Hepatocyte (in vitro differentiated cells): ENCODE data around the gene UBE2S. TPM values are rescaled to one million over a fixed set of nuclear protein-coding genes. Genes with fewer than 3 reads are reported as not detected.

ENCODE experiments used
- DNase-seq: peaks from one replicate; pipeline ENCODE4 v3.0.0-alpha.2; 2016; ENCODE audit warnings: low spot score
- H2AFZ ChIP-seq: fragments of 200-600 bp; sonication (generic); 2 replicates; pipeline ENCODE4 v1.6.0; 2016; ENCODE audit warnings: antibody characterized with exemption, mild to moderate bottlenecking
- H3K27ac ChIP-seq: fragments of 200-600 bp; sonication (generic); 2 replicates; pipeline ENCODE4 v1.5.1; 2016; ENCODE audit warnings: mild to moderate bottlenecking
- H3K27me3 ChIP-seq: fragments of 200-600 bp; sonication (generic); 2 replicates; pipeline ENCODE4 v1.6.1; 2016
- H3K36me3 ChIP-seq: fragments of 200-600 bp; sonication (generic); replicated peaks from 2 replicates; pipeline ENCODE4 v1.5.1; 2016; ENCODE audit warnings: low read depth; ENCODE audit not compliant: insufficient read depth
- H3K4me1 ChIP-seq: fragments of 200-600 bp; sonication (generic); 2 replicates; pipeline ENCODE4 v1.5.1; 2016; ENCODE audit warnings: mild to moderate bottlenecking, moderate library complexity; ENCODE audit not compliant: insufficient read depth
- H3K4me2 ChIP-seq: fragments of 200-600 bp; sonication (generic); 2 replicates; pipeline ENCODE4 v1.6.0; 2016
- H3K4me3 ChIP-seq: fragments of 200-600 bp; sonication (generic); 2 replicates; pipeline ENCODE4 v1.5.1; 2016; ENCODE audit warnings: mild to moderate bottlenecking
- H3K79me2 ChIP-seq: fragments of 200-600 bp; sonication (generic); 2 replicates; pipeline ENCODE4 v1.6.0; 2017; ENCODE audit warnings: mild to moderate bottlenecking
- H3K9me2 ChIP-seq: fragments of 200-600 bp; sonication (generic); replicated peaks from 2 replicates; pipeline ENCODE4 v1.6.0; 2017; ENCODE audit warnings: mild to moderate bottlenecking; ENCODE audit not compliant: insufficient read depth
- H3K9me3 ChIP-seq: fragments of 200-600 bp; sonication (generic); 2 replicates; pipeline ENCODE4 v1.5.1; 2016; ENCODE audit warnings: low read depth, mild to moderate bottlenecking
- H4K20me1 ChIP-seq: fragments of 200-600 bp; sonication (generic); 2 replicates; pipeline ENCODE4 v1.6.0; 2016; ENCODE audit warnings: mild to moderate bottlenecking; ENCODE audit not compliant: insufficient read depth, poor library complexity, severe bottlenecking
- EZH2 ChIP-seq: fragments of 200-600 bp; sonication (generic); IDR thresholded peaks from 2 replicates; pipeline ENCODE4 v1.6.1; 2016; ENCODE audit warnings: antibody characterized with exemption, mild to moderate bottlenecking, borderline replicate concordance
- EZH2phosphoT487 ChIP-seq: fragments of 200-600 bp; sonication (generic); IDR thresholded peaks from one replicate; pipeline ENCODE4 v1.6.1; 2018; ENCODE audit warnings: antibody characterized with exemption, mild to moderate bottlenecking, low read depth, moderate library complexity; ENCODE audit not compliant: unreplicated experiment, severe bottlenecking
- WGBS: methylation state at CpG from one replicate; pipeline ENCODE4 v1.1.6; 2016; ENCODE audit warnings: low lambda C conversion rate; ENCODE audit errors: missing lambda C conversion rate; 5-methylcytosine and 5-hydroxymethylcytosine counted together
- polyA plus RNA-seq: library from polyadenylated mRNA; unstranded; fragments of >200 nt; fragmentation: Nextera tagmentation; extraction: Ambion mirVana; gene quantifications from 2 replicates; pipeline ENCODE4 v1.2.1, GENCODE V29; 2016
- total RNA-seq: library from RNA; depleted of rRNA; stranded (reverse); fragments of >200 nt; gene quantifications from 2 replicates; pipeline ENCODE4 v1.2.3, GENCODE V29; 2014
- TF ChIP-seq, protein P1 (sequence below): fragments of 200-600 bp; sonication (generic); IDR thresholded peaks from 2 replicates; pipeline ENCODE4 v1.5.1; 2016; ENCODE audit warnings: antibody characterized with exemption, mild to moderate bottlenecking; ENCODE audit not compliant: poor library complexity

The UBE2S gene
- total and polyA plus RNA-seq, 2 experiments from 2014 or later, result 20.4 to 105 TPM

DNA sequence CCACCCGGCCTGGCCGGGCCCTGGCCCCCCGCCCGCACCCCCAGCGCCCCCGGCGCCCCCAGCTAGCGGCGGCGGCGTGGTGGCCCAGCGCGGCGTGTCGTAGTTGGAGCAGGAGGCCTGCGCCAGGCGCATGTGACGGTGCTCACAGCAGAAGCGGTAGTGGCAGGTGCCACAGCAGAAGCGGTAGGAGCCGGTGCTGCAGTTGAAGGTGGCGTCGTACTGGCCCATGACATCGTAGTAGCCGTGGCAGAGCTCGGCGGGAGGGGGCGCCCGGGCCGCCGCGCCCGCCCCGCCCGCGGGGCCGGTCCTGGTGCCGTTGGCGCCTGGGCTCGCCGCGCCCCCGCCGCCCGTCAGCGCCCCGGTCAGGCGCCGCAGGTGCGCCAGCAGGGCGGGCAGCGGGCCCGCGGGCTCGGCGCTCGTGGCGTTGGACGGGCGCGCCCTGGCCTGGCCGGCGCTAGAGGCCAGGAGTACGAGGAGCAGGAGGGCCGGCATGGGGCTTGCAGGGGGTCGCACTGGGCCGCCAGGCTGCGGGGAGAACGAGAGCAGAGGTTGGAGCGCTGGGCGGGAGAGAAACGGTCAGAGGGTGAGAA lies 34.9 kb upstream of the UBE2S start:
- H2AFZ ChIP-seq, result no peak overlapping the region
- no peaks in the 10 kb centered on the region for H3K9me2 ChIP-seq
- TF ChIP-seq EZH2 (no peak), EZH2phosphoT487 (no peak)
- TF ChIP-seq, protein P1, sequence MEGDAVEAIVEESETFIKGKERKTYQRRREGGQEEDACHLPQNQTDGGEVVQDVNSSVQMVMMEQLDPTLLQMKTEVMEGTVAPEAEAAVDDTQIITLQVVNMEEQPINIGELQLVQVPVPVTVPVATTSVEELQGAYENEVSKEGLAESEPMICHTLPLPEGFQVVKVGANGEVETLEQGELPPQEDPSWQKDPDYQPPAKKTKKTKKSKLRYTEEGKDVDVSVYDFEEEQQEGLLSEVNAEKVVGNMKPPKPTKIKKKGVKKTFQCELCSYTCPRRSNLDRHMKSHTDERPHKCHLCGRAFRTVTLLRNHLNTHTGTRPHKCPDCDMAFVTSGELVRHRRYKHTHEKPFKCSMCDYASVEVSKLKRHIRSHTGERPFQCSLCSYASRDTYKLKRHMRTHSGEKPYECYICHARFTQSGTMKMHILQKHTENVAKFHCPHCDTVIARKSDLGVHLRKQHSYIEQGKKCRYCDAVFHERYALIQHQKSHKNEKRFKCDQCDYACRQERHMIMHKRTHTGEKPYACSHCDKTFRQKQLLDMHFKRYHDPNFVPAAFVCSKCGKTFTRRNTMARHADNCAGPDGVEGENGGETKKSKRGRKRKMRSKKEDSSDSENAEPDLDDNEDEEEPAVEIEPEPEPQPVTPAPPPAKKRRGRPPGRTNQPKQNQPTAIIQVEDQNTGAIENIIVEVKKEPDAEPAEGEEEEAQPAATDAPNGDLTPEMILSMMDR, result no peak
- H3K4me2 ChIP-seq, result peak overlapping the region; percentile 46
- H3K9me3 ChIP-seq, result no peaks in the 10 kb centered on the region
- H3K36me3 ChIP-seq, result no peaks in the 10 kb centered on the region
- H3K27me3 ChIP-seq, result peaks cover 70% of the 10 kb centered on the region
- no peaks in the 10 kb centered on the region for H3K4me1 ChIP-seq
- no peaks in the 10 kb centered on the region for H4K20me1 ChIP-seq
- H3K27ac ChIP-seq, result no peak overlapping the region
- H3K4me3 ChIP-seq, result no peak overlapping the region
- WGBS, result 3% methylated on average over 49 of the region's 72 CpGs
- DNase-seq, result no peak
- no peaks in the 10 kb centered on the region for H3K79me2 ChIP-seq

- no peaks in the 10 kb centered on the region for H3K9me2 ChIP-seq
- no peaks in the 10 kb centered on the region for H4K20me1 ChIP-seq
- WGBS, result 3% methylated on average over 27 of the region's 39 CpGs
- peak; percentile 93 for TF ChIP-seq EZH2
- TF ChIP-seq, protein P1, result no peak
- TF ChIP-seq EZH2phosphoT487, result peak; percentile 18
- H3K36me3 ChIP-seq, result no peaks in the 10 kb centered on the region
- H3K27me3 ChIP-seq, result peaks cover 63% of the 10 kb centered on the region
- no peaks in the 10 kb centered on the region for H3K79me2 ChIP-seq
- peak overlapping the region; percentile 46 for H3K4me2 ChIP-seq
- H3K4me1 ChIP-seq, result no peaks in the 10 kb centered on the region
- no peaks in the 10 kb centered on the region for H3K9me3 ChIP-seq
- no peak overlapping the region for H2AFZ ChIP-seq
- no peak for DNase-seq
- no peak overlapping the region for H3K27ac ChIP-seq
- H3K4me3 ChIP-seq, result no peak overlapping the region
Measured at GRCh38 chr19:55441692-55442321, 34.2 kb upstream of the UBE2S start.

GRCh38 chr19:55441319-55441691 lies 33.7 kb upstream of the UBE2S start:
- Histone ChIP-seq H3K36me3 (no peaks in the 10 kb centered on the region), H3K9me3 (no peaks in the 10 kb centered on the region), H3K27ac (no peak overlapping the region), H3K4me3 (no peak overlapping the region), H2AFZ (no peak overlapping the region), H4K20me1 (no peaks in the 10 kb centered on the region), H3K4me2 (no peak overlapping the region), H3K9me2 (no peaks in the 10 kb centered on the region), H3K4me1 (no peaks in the 10 kb centered on the region), H3K27me3 (peaks cover 61% of the 10 kb centered on the region), H3K79me2 (no peaks in the 10 kb centered on the region)
- TF ChIP-seq, protein P1, result no peak
- peak; percentile 81 for TF ChIP-seq EZH2phosphoT487
- DNase-seq, result no peak
- WGBS, result 14% methylated on average over 20 of the region's 21 CpGs
